PC-9 (cell line): Measurements from ENCODE around the gene OSTN.

ENCODE experiments used
- EZH2 ChIP-seq: fragments of 200-600 bp; sonication (generic); IDR thresholded peaks from 2 replicates; pipeline ENCODE4 v1.8.0; 2017; ENCODE audit warnings: antibody characterized with exemption, low read depth
- TF ChIP-seq, protein P1 (sequence below): fragments of 200-600 bp; sonication (generic); conservative IDR thresholded peaks from 2 replicates; pipeline ENCODE4 v1.6.1; 2017; ENCODE audit warnings: mixed run types, antibody characterized with exemption, mild to moderate bottlenecking, moderate library complexity

DNA sequence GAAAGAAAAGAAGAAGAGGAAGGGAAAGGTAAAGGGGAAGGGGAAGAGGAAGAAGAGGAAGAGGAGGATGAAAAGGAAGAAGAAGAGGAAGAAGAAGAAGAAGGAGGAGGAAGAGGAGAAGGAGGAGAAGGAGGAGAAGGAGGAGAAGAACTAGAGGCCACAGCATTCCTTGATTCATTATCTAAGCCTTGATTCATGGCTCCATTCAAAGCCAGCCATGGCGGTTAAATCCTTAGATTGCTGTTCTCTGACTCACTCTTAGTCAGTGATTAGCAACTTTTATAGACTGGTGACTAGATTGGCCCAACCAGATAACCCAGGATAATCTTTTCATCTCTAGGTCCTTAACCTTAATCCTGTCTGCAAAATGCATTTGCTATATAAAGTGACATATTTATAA lies 47.6 kb downstream of the OSTN start:
- TF ChIP-seq, protein P1, sequence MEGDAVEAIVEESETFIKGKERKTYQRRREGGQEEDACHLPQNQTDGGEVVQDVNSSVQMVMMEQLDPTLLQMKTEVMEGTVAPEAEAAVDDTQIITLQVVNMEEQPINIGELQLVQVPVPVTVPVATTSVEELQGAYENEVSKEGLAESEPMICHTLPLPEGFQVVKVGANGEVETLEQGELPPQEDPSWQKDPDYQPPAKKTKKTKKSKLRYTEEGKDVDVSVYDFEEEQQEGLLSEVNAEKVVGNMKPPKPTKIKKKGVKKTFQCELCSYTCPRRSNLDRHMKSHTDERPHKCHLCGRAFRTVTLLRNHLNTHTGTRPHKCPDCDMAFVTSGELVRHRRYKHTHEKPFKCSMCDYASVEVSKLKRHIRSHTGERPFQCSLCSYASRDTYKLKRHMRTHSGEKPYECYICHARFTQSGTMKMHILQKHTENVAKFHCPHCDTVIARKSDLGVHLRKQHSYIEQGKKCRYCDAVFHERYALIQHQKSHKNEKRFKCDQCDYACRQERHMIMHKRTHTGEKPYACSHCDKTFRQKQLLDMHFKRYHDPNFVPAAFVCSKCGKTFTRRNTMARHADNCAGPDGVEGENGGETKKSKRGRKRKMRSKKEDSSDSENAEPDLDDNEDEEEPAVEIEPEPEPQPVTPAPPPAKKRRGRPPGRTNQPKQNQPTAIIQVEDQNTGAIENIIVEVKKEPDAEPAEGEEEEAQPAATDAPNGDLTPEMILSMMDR: no peak
- no peak for TF ChIP-seq EZH2
